ENCODE data around the gene GDPD3. TPM values are rescaled to one million over a fixed set of nuclear protein-coding genes. Genes with fewer than 3 reads are reported as not detected.
A peak's percentile ranks its signal among the peaks of the same experiment; 100 is the strongest.

GDPD3 gene
- total and polyA plus RNA-seq, 9 of the 15 experiments (the other 6 are each of a cell fraction or from before 2014, with no cell fraction given), result 0.47 to 3.9 (median 1.1) TPM

DNA sequence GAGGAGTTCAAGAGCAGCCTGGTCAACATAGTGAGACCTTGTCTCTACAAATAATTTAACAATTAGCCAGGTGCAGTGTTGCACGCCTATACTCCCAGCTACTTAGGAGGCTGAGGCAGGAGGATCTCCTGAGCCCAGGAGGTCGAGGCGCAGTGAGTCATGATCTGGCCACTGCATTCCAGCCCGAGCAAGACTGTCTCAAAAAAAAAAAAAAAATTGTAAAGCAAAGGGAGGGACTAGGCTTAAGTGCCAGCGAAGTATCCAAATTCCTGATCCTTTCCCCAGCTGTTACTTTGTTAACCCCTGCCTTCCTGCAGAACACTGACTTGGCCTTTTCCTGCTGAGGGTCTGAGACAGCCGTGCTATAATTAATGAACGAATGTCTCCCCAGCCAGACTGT lies 2.7 kb downstream of the GDPD3 start:
- no peaks in the 10 kb centered on the region for H3K9me3 ChIP-seq (replicated peaks; ENCODE audit: control insufficient read depth, insufficient read depth, low read depth, low read length)
- H4K20me1 ChIP-seq (replicated peaks; ENCODE audit: control insufficient read depth, insufficient read depth, low read length), result no peaks in the 10 kb centered on the region
- H3K27me3 ChIP-seq (ENCODE audit: control insufficient read depth in 2 of 2, insufficient read depth in 2 of 2, low read length in 2 of 2), result no peaks in the 10 kb centered on the region
- no TSS peak for BruUV-seq (replicated peaks)
- H3K79me2 ChIP-seq (ENCODE audit: control insufficient read depth, insufficient read depth, low read length), result no peaks in the 10 kb centered on the region
- peaks cover 7% of the 10 kb centered on the region; the same call in 1 of the 3 replicates for H3K36me3 ChIP-seq (ENCODE audit: control insufficient read depth, insufficient read depth, low read length)
- H3K9me1 ChIP-seq (ENCODE audit: control insufficient read depth, insufficient read depth, low read length), result peaks cover 6% of the 10 kb centered on the region
- no peak overlapping the region for H3K9ac ChIP-seq (ENCODE audit: insufficient read depth in 1 of 2, low read depth in 2 of 2, low read length in 2 of 2)
- FAIRE-seq, result no peak
- intact Hi-C loops (cut with micrococcal nuclease) (no loop called here), in situ Hi-C loops (cut with MboI) (no loop called here)
- H3K4me1 ChIP-seq (replicated peaks in 1 of 2; ENCODE audit: control insufficient read depth in 2 of 2, insufficient read depth in 2 of 2, low read length in 2 of 2), result peaks cover 18 to 39% of the 10 kb centered on the region in 2 experiments; a peak in 4 of 5 replicates
- H2AFZ ChIP-seq (ENCODE audit: low read depth, low read length), result no peak overlapping the region
- H3K4me2 ChIP-seq (ENCODE audit: insufficient read depth, low read length), result no peak overlapping the region
- ATAC-seq, result no peak
- CTCF ChIA-PET (ENCODE audit: low intra/inter-chr PET ratio), result no interaction called here
- no peak for DNase-seq (ENCODE audit: extremely low read depth in 1 of 4, low spot score in 3 of 4)
- TF ChIP-seq ZNF384 (IDR thresholded peaks at IDR 0.05; ENCODE audit: low read depth, low read length), result peak; percentile 47; the same call in 1 of the 2 replicates
- TF ChIP-seq CXXC5 (CRISPR knock-in tag; IDR thresholded peaks at IDR 0.05), result no peak
- no peak for TF ChIP-seq ZFP1 (CRISPR knock-in tag; IDR thresholded peaks at IDR 0.05)
- 61% methylated on average over 4 of the region's 7 CpGs for WGBS (ENCODE audit: insufficient coverage, low coverage, missing lambda C conversion rate)
- H3K27ac ChIP-seq (ENCODE audit: extremely low read depth, low read depth, low read length), result no peak overlapping the region
- H3K4me3 ChIP-seq, result no peak overlapping the region
- POLR2A ChIA-PET, result interaction anchor here (0.6 to 1.5 kb wide), 6 partner anchors 11 to 548 kb away, joined by 3 to 5 read pairs (median 4); partner anchors contain the start of gene YPEL3

DNA sequence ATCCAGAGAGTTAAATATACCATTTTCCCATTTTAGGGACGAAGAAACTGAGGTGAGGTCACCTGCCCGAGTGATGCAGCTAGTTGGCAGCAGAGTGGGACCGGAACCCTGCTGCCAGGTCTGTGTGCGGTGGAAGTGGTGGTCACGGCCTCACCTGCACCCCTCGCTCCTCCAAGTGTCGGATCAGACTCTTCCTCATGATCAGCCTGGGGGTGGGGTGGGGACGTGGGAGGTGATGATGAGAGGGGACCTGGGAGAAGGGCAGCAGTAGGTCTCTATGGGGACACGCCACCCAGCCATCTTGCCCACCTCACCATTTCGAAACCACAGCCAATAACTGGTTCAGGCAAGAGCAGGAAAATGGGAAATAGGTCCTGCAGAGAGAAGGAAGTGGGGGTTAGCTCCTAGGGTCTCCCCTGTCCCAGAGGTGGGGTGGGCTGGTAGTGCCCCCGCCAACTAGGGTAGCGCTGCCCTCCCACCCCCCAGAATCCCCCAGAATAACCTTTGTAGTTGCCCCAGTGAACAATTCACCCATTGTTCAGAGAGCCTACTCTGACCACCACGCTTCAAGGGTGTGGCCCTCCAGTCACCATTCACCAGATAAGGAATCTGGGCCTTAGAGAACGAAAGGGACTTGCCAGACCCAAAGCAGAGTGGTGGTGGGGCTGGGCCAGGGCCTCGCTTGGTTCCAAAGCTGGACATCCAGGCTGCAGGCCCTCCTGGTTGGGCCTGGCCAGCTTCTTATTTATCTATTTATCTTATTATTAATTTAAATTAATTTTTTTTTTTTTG lies 5.1 kb downstream of the GDPD3 start:
- Histone ChIP-seq H3K9ac (ENCODE audit: insufficient read depth in 1 of 2, low read depth in 2 of 2, low read length in 2 of 2) (peak overlapping the region; percentile 38 to 79; a peak in 3 of 4 replicates), H3K9me3 (replicated peaks; ENCODE audit: control insufficient read depth, insufficient read depth, low read depth, low read length) (no peaks in the 10 kb centered on the region), H3K27me3 (ENCODE audit: control insufficient read depth in 2 of 2, insufficient read depth in 2 of 2, low read length in 2 of 2) (no peaks in the 10 kb centered on the region), H3K4me2 (ENCODE audit: insufficient read depth, low read length) (no peak overlapping the region; the same call in 1 of the 2 replicates), H2AFZ (ENCODE audit: low read depth, low read length) (peak overlapping the region; percentile 86), H4K20me1 (replicated peaks; ENCODE audit: control insufficient read depth, insufficient read depth, low read length) (no peaks in the 10 kb centered on the region), H3K79me2 (ENCODE audit: control insufficient read depth, insufficient read depth, low read length) (no peaks in the 10 kb centered on the region), H3K9me1 (ENCODE audit: control insufficient read depth, insufficient read depth, low read length) (peaks cover 6% of the 10 kb centered on the region), H3K4me1 (replicated peaks in 1 of 2; ENCODE audit: control insufficient read depth in 2 of 2, insufficient read depth in 2 of 2, low read length in 2 of 2) (peaks cover 12 to 23% of the 10 kb centered on the region in 2 experiments; a peak in 4 of 5 replicates), H3K36me3 (ENCODE audit: control insufficient read depth, insufficient read depth, low read length) (peaks cover 6% of the 10 kb centered on the region; the same call in 2 of the 3 replicates), H3K27ac (ENCODE audit: extremely low read depth, low read depth, low read length) (peak overlapping the region; percentile 62; the same call in 2 of the 3 replicates), H3K4me3 (no peak overlapping the region)
- BruUV-seq (replicated peaks), result no TSS peak
- in situ Hi-C loops (cut with MboI) (no loop called here), intact Hi-C loops (cut with micrococcal nuclease) (no loop called here)
- peak; percentile 72 for FAIRE-seq
- ChIA-PET CTCF (ENCODE audit: low intra/inter-chr PET ratio) (no interaction called here), POLR2A (interaction anchor here (0.7 kb wide), 1 partner anchor 301 kb away, joined by 3 read pairs; no protein-coding TSS in a partner anchor)
- peak; percentile 64 for ATAC-seq
- peak in 2 of 4 experiments; percentile 53 to 57 for DNase-seq (ENCODE audit: extremely low read depth in 1 of 4, low spot score in 3 of 4)
- 65% methylated on average over 13 of the region's 15 CpGs for WGBS (ENCODE audit: insufficient coverage, low coverage, missing lambda C conversion rate)
- TF ChIP-seq DPF2 (IDR thresholded peaks at IDR 0.05) (0 out of 2 replicates have a peak, but pooled peaks have one; percentile 34), PTRF (tag; IDR thresholded peaks at IDR 0.05) (no peak), MEIS2 (IDR thresholded peaks at IDR 0.05; ENCODE audit: partially characterized antibody) (no peak), ZFX (CRISPR knock-in tag; IDR thresholded peaks at IDR 0.05) (peak; percentile 50)
- TF ChIP-seq, protein P1, sequence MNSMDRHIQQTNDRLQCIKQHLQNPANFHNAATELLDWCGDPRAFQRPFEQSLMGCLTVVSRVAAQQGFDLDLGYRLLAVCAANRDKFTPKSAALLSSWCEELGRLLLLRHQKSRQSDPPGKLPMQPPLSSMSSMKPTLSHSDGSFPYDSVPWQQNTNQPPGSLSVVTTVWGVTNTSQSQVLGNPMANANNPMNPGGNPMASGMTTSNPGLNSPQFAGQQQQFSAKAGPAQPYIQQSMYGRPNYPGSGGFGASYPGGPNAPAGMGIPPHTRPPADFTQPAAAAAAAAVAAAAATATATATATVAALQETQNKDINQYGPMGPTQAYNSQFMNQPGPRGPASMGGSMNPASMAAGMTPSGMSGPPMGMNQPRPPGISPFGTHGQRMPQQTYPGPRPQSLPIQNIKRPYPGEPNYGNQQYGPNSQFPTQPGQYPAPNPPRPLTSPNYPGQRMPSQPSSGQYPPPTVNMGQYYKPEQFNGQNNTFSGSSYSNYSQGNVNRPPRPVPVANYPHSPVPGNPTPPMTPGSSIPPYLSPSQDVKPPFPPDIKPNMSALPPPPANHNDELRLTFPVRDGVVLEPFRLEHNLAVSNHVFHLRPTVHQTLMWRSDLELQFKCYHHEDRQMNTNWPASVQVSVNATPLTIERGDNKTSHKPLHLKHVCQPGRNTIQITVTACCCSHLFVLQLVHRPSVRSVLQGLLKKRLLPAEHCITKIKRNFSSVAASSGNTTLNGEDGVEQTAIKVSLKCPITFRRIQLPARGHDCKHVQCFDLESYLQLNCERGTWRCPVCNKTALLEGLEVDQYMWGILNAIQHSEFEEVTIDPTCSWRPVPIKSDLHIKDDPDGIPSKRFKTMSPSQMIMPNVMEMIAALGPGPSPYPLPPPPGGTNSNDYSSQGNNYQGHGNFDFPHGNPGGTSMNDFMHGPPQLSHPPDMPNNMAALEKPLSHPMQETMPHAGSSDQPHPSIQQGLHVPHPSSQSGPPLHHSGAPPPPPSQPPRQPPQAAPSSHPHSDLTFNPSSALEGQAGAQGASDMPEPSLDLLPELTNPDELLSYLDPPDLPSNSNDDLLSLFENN (IDR thresholded peaks at IDR 0.05; ENCODE audit: low read depth in 2 of 2, low read length in 2 of 2), result no peak
- TF ChIP-seq, protein P2, sequence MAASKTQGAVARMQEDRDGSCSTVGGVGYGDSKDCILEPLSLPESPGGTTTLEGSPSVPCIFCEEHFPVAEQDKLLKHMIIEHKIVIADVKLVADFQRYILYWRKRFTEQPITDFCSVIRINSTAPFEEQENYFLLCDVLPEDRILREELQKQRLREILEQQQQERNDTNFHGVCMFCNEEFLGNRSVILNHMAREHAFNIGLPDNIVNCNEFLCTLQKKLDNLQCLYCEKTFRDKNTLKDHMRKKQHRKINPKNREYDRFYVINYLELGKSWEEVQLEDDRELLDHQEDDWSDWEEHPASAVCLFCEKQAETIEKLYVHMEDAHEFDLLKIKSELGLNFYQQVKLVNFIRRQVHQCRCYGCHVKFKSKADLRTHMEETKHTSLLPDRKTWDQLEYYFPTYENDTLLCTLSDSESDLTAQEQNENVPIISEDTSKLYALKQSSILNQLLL (CRISPR knock-in tag; IDR thresholded peaks at IDR 0.05; ENCODE audit: borderline replicate concordance), result no peak

All from K562 (cell line).